ENCODE results near the gene GJB5.

- TF ChIP-seq, protein P1, sequence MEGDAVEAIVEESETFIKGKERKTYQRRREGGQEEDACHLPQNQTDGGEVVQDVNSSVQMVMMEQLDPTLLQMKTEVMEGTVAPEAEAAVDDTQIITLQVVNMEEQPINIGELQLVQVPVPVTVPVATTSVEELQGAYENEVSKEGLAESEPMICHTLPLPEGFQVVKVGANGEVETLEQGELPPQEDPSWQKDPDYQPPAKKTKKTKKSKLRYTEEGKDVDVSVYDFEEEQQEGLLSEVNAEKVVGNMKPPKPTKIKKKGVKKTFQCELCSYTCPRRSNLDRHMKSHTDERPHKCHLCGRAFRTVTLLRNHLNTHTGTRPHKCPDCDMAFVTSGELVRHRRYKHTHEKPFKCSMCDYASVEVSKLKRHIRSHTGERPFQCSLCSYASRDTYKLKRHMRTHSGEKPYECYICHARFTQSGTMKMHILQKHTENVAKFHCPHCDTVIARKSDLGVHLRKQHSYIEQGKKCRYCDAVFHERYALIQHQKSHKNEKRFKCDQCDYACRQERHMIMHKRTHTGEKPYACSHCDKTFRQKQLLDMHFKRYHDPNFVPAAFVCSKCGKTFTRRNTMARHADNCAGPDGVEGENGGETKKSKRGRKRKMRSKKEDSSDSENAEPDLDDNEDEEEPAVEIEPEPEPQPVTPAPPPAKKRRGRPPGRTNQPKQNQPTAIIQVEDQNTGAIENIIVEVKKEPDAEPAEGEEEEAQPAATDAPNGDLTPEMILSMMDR (IDR thresholded peaks at IDR 0.05; ENCODE audit: low read depth, low read length, poor library complexity, severe bottlenecking) = no peak
- no peak for TF ChIP-seq EZH2phosphoT487 (IDR thresholded peaks at IDR 0.05; ENCODE audit: borderline replicate concordance, low read length)
Observed at GRCh38 chr1:34781071-34781843, 26.4 kb downstream of the GJB5 start, which contains the start of gene GJB3.
